IPS DF 4.7 (cell line): ENCODE measurements around the gene XPR1.

Source experiments
- DNase-seq: peaks from one replicate; pipeline ENCODE4 v3.0.0-alpha.2; 2013; ENCODE audit warnings: low spot score; ENCODE audit errors: extremely low read depth

Gene XPR1

DNA sequence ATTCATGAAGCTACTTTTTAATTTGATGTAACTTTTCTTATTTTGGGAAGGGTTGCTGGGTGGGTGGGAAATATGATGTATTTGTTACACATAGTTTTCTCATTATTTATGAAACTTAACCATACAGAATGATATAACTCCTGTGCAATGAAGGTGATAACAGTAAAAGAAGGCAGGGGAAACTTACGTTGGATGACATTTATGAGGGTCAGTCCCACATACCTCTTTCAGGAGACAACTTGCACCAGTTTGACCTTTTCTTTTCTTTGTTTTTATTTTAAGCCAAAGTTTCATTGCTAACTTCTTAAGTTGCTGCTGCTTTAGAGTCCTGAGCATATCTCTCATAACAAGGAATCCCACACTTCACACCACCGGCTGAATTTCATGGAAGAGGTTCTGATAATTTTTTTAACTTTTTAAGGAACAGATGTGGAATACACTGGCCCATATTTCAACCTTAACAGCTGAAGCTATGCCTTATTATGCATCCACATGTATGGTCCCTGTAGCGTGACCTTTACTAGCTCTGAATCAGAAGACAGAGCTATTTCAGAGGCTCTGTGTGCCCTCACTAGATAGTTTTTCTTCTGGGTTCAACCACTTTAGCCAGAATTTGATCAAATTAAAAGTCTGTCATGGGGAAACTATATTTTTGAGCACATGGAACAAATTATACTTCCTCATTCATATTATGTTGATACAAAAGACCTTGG is 252.9 kb downstream of the XPR1 start:
- no peak for DNase-seq

DNA sequence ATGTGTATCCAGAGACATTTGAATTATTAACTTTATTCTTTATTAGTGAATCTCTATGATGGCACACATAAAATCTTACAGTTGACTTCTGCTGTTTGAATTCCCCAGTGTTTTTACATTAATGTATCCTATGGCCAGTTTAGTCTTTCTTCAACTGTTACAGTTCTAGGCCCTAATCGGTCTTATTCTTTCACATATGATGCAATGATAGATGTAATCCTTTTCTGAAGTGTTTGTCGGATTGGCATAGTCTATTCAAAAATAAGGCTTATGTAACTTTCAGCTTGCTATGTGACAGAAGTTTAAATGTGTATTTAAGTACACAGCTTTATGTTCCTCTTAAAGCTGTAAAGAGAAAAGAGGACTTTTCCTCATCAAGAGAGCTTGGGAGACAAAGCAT is 254.5 kb downstream of the XPR1 start:
- no peak for DNase-seq

DNA sequence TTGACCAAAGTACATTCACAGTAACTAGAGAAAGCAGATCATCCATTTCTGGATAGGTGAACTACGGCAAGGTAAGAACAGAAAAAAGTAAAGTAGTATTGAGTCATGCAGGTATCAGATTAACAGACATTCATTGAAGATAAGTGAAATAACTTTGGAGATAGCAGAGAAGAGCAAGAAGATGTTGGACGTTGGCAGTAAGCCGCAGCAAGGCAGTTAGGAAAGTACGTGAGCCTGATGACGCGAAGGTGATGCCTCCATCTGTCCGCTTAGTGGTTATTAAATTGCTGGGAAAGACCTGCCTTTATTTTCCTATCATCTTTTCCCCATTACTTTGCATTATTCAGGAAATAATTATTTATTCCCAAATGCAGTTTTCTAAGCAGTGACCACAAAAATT is 256.0 kb downstream of the XPR1 start:
- DNase-seq: no peak

DNA sequence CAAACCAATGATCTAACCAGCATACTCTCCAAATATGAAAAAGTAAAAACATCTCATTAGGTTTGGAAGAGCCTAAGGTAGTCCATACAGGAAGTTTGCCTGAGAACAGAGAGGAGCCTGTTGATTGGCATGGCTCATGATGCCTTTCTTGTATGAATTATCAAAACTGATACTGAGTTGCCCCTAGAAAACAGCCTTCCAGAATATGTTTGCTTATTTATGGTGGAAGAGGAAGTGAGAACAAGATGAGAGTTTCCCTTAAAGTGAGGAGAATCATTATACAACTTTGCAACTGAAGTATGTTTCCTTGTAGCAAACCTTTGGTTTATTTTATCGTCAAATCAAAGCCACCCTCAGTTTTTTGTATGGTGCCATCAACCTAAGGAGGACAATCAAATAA is 257.0 kb downstream of the XPR1 start:
- DNase-seq: no peak

DNA sequence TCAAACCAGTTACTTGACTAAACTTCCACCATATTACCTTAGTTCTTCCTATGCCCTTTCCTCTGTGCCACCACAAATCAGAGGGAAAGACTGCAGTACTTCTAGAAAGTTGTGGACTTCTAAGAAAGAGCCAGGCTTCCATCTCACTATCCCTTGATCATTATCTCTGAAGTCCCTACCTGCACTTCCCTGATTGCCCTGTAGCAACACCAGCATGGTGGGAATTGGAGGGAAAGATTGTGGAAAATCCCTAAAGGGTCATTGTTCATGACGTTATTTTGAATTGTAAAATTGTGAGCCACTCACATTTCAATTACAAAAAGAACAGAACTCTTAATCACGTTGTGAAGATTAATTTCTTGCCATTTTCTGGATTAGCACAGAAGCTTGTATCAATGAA is 257.5 kb downstream of the XPR1 start:
- DNase-seq: no peak

DNA sequence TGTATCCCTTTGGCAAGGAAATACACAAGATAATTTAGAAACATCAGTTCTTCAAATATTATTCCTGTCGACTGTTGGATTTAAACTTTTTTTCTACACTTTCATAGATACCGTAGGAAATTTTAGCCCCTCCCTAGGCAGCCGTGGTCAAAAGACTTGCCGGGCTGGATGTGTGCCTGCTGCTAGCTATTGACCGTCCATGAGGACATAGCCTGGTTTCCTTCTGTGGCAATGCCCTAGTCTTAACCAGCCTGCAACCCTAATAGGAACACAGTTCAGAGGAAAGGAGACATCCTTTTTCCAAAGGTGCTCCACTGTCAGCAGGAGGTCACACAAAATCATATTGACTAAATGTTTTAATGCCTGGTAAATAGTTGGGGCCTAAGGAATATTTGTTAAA is 260.4 kb downstream of the XPR1 start:
- DNase-seq: no peak

DNA sequence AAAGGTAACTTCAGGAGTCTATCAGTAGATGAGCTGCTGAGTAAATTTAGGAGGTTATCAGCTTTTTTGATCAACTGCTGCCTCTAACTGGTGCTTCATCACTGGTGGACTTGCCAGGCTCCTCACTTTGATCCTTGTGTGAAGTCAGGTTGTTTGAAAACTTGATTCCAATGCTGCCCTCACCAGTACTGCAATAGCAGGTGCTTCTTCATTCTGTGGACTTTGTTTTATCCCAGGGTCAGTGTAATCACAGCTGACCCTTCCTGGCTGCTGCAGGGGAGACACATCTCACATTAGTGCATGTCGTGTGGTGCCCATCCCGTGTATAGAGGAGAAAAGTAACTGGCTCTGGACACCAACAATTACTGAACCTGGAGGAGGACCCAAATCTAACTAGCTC is 260.9 kb downstream of the XPR1 start:
- DNase-seq: no peak

DNA sequence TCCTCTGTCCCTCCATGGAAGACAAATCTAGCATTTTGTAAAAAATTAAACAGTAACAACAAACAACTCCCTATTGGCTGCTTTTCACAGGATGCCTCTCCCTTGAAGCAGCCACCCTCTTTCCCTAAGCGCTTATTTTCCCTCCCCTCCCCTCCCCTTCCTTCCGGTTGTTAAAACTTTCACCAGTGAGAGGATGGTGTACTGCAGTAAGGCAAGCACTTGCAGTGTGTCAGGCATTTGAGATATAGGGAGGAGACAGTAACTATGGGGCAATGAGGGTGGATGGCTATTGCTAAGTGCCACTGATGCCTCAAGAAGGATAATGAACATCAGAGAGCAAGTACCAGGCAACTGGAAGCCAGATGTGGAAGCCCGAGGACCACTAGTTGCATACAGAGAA is 261.8 kb downstream of the XPR1 start:
- DNase-seq: no peak

DNA sequence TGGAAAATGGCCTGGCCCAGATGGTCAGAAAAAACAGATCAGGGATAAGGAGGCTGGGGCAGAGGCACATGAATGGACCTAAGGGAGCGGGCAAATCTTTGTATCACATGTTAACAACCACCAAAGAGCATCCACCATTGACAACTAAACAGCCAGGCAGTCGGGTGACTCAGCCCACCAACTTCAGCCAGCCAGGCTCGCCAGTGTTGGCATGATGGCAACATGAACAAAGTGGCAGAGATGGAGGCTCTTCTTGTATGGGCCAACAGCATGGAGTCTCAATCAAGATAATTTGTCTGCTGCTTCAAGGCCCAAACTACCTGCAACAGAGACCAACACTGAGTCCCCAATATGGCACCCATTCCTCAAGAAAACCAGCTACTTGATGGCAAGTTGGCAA is 264.3 kb downstream of the XPR1 start:
- DNase-seq: no peak

DNA sequence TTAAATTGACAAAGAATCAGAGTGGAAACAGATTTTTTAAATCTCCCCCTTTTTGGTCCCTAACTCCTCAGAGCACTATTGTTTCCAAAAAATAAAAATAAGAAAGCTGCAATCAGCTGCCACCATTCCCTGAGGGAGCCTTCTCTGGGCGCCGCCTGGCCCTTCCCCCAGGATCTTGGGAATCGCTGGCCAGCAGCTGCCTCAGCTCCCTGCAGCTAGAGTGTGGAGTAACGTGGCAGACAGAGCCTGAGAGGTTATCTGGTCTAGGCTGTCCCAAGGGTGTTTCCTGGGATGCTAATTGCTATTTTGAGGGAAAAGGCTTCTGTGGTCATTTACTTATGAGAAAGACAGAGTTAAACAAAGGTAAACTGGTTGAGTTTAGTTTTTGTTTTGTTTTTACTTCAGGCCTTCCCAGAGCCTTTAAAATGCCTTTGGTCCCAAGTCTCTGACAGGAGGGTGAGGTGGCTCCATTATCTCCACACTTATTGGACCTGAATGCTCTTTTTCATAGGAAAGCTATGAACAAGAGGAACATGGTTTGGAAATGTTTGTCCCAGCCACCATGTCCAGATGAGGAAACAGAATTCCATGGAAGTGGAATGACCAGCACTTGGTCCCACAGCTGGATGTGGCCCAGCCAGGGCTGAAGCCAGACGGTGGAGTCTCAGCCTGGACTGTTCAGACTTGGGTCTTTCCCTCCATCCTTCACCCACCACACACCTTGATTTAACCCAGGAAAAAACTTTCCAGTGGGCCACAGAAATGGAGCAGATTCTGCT is 266.8 kb downstream of the XPR1 start:
- DNase-seq: no peak

DNA sequence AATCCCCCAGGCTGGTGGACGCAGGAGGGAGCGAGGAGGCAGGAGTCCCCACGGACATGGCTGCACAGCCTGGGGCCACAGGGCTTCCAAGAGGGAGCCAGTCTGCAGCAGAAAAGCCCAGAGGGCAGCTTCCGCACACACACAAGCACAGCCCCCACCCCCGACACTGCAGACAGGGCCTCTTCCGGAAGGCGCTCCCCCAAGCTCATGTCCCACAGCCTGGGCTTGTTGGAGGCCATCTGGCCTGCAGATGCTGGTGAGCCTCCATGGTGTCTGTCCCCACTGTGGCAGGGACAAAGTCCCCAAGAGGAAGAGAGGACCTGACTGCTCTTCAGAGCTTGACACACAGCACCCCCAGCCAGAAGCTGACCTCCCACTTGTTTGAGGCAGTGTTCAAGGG is 267.4 kb downstream of the XPR1 start:
- no peak for DNase-seq

DNA sequence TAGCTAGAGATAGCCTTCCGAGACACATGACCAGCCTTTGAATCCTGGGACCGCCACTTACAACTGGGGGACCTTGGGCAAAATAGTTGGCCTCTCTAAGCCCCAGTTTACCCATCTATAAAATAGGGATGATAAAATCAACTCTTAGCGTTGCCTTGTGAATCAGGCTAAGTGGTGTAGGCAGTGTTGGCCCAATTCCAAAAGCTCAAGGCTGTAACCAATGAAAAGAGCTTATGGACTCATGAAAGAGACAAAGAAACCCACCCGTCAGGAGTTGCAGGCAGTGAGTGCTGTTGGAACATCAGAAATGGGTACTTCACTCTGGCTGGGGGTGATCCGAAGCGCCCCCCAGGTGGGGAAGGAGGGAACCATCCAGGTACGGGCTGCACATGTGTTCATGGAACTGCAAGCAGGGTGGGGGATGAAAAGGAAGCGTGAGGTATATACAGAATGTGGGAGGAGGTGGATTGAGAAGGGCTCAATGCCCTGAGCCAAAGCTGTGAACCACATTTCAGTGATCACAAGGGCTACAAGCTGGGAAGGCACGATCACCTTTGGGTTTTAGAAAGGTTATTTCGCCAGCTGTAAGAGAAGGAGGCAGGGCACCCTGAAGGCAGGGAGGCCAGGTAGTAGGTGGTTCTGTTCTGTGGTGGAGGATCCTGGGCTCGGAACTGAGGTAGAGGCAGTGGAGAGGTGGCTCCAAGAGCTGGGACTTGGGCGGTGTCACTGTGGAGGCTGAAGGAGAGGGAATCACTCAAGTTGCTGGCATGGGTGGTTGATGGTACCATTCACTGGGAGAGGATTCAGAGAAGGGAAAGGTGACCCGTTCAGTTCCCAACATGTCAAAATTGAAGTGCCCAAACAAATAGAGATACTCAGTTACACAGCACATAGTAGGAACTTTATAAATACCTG is 269.5 kb downstream of the XPR1 start:
- no peak for DNase-seq

DNA sequence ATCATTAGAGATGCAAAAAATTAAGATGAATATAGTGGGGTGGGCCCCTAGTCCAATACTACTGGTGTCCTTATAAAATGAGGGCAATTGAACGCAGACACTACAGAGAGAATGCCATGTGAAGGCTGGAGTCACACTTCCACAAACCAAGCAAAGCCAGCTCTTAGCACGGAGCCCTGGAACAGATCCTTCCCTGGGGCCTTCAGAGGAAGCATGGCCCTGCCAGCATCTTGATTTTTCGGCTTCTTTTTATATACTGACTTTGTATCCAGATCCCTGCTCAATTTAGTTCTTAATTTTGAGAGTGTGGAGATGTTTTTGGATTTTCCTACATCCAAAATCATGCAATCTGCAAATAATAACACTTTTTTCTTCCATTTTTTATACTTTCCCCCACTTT is 270.7 kb downstream of the XPR1 start:
- DNase-seq: no peak

DNA sequence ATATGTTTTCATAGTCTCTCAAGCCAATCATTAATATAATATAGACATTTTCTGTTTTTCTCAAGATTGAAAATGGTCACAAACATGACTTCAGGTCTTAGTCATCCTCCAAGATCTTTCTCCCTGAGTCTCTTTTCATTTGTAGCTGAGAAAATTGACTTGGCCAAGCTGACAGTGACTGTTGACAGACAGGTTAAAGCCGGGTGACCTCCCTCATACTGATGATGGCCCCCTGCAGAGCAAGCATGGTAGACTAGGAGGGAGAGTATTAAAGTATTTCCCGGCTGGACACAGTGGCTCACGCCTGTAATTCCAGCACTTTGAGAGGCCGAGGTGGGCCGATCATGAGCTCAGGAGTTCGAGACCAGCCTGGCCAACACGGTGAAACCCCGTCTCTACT is 274.1 kb downstream of the XPR1 start:
- no peak for DNase-seq

DNA sequence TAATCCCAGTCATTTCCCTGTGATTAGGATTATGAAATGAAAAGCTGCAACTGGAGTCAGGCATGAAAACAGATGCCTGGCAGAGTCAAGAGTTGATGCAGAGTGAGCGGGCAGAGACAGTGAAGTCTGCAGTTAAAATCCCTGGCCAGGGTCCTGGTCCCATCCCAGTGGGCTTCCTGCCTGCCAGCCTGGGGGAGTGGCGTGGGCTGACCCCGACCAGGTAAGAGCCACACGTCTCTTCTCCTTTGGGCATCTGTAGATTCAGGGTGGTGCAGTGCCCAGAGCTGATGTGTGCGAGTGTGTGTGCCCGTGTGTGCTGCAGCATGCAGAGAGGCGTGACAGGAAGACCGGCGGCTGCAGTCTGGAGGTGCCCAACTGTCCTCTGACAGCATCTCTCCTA is 274.7 kb downstream of the XPR1 start:
- no peak for DNase-seq

DNA sequence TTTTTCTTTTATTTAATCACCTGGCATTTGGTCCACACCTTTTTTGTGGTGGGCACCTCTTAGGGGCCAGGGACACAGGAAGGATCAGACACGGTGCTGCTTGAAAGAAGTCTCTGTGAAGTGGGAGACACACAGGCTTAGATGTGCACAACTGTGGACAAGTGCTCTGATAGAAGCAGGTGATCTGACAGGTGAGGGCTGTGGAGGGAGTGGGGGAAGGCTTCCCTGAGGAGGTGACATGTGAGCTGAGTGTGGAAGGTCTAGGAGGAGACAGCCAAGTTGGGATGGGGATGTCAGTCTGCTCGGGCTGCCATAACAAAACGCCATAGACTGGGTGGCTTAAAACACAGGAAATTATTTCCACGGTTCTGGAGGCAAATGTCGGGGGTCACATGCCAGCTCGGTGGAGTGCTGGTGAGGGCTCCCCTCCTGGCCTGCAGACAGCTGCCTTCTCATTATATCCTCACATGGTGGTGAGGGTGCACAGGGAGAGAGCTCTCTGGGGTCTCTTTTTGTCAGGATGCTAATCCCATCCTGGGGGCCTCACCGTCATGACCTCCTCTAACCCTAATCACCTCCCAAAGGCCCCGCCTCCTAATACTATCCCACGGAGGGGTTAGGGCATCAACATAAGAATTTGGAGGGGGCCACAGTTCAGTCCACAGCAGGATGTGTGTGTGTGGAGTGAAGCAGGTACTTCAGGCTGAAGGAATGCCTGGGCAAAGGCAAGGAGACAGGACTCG is 275.7 kb downstream of the XPR1 start:
- DNase-seq: no peak

DNA sequence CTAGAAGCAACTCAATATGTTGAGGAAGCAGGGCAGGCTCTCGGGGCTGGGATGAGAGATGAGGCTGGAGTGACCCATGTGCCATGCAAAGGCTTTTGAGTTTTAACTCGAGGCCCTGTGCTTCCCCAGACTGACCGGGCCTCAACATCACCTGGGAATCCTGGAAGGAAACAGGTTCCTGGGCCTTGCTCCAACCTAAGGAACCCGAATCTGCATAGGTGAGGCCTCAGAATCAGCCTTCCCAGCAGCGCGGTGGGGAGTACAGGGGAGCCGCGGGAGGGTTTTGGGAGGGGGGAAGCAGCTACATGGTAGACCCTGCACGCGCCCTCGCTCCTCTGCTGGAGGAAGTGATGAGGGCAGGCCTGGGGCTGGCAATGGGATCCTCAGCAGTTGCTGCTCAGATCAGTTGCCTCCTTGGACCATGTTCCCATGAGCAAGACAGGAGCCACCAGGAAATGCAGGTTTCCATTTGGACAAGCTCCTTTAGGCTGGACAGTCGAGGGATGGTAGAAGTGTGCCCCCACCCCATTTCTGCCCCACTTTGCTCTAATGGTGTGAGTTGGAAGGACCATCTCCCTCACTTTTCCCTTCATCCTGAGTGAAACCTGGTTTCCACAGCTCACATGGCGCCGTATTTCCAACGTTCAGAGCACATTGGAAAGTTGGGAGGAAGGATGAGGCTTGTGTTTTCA is 276.4 kb downstream of the XPR1 start:
- no peak for DNase-seq

DNA sequence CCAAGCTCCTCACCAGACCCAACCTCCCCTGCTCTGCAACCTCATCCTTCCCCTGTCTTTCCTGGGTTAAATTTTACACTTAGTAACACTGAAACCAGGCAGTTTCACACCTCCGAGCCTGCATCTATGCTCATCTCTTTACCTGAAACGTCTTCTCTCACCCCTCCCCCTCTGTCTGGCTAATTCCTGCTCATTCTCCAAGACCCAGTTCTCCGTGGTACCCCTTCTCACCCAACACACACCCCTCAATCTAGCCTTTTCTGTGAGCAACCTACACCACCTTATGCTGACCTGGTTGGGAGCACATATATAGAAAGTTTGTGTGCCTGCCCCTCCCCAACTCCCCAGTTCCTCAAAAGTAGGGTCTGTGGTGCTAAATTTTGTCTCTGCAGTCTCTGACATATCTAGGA is 277.2 kb downstream of the XPR1 start:
- DNase-seq: no peak

DNA sequence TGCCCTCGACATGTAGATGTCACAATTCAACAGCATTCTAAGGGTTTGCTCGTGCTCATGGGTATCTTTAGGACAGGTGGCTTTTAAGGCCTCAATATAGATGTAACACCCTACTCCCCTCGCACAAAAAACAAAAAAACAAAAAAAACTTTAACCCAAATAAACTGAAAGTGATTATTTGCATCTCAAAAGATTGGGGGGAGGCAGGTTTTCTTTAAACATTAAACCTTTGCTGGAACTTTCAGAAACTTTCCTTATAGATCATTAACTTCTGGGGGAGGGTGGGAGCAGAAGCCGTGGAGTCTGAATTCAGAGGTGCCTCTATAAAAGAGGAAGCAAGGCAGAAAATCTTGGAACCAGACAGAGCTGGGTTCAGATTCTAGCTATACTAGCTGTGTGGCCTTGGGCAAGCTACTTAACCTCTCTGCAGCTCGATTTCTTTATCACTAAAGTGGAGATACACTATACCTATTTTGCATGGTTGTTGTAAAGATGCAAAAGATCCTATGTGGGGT is 277.7 kb downstream of the XPR1 start:
- no peak for DNase-seq

DNA sequence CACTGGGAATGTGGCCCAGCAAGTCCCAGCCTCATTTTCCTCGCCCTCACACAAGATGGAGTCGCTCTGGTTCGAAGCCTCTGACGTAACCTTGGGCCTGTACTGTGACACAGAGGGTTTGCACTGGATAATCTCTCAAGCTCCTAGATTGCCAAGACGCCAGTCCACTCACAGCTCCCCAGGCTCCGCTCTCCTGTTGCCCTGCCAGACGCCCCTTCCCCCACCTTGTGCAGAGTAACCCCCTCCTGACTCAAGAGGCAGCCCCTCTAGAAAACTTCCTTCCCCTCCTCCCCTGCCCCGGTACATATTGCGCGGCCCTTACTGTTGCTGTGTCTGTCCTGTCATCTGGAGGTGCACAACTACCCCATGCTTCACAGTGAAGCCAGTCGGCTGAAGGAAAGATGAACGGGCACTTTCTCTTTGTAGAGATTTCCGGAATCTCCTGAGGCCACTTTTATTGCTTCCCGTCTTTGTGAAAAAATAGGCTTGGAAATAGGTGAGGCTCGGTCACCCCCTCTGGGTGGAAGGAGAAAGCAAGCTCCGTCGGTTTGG is 279.9 kb downstream of the XPR1 start:
- DNase-seq: no peak
